Duodenal mucosa (tissue), 2 donors: ENCODE results near the gene C10orf88.

Experiments
- H3K27ac ChIP-seq: one replicate; pipeline ENCODE4 v1.7.0; 2013; ENCODE audit warnings: low read depth, low read length
- H3K27me3 ChIP-seq, 2 donors: one replicate each; pipeline ENCODE4 v1.7.0; 2013; ENCODE audit warnings: low read length in 2 of 2, control low read depth in 1 of 2; ENCODE audit not compliant: insufficient read depth in 2 of 2, control insufficient read depth in 1 of 2
- H3K36me3 ChIP-seq, 2 donors: one replicate each; pipeline ENCODE4 v1.7.0; 2013; ENCODE audit warnings: low read length in 2 of 2, control low read depth in 1 of 2; ENCODE audit not compliant: insufficient read depth in 2 of 2, control insufficient read depth in 1 of 2
- H3K4me1 ChIP-seq, 2 donors: one replicate each; pipeline ENCODE4 v1.7.0; 2013; ENCODE audit warnings: low read length in 2 of 2, control low read depth in 1 of 2; ENCODE audit not compliant: insufficient read depth in 2 of 2, control insufficient read depth in 1 of 2
- H3K4me3 ChIP-seq, 2 donors: one replicate each; pipeline ENCODE4 v1.7.0; 2013; ENCODE audit warnings: low read length in 2 of 2, low read depth in 1 of 2
- H3K9ac ChIP-seq, 2 donors: one replicate each; pipeline ENCODE4 v1.7.0; 2013; ENCODE audit warnings: low read length in 2 of 2, low read depth in 1 of 2
- H3K9me3 ChIP-seq, 2 donors: one replicate each; pipeline ENCODE4 v1.7.0; 2013; ENCODE audit warnings: low read length in 2 of 2, control low read depth in 1 of 2; ENCODE audit not compliant: control insufficient read depth in 1 of 2

The C10orf88 gene, protein sequence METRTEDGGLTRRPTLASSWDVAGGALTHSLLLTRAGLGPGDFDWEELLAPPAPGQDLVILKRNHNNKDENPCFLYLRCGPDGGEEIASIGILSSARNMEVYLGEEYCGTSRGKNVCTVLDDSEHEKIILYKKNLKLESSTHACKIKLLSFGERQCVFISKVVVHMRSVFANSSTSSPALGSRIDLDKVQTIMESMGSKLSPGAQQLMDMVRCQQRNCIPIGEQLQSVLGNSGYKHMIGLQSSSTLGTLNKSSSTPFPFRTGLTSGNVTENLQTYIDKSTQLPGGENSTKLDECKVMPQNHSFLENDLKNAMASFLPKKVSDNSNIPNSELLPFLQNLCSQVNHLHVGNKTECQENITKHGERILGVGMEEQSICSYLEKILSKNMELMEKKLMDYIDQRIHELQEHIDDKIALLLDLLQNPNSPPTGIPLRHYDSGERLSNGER

DNA sequence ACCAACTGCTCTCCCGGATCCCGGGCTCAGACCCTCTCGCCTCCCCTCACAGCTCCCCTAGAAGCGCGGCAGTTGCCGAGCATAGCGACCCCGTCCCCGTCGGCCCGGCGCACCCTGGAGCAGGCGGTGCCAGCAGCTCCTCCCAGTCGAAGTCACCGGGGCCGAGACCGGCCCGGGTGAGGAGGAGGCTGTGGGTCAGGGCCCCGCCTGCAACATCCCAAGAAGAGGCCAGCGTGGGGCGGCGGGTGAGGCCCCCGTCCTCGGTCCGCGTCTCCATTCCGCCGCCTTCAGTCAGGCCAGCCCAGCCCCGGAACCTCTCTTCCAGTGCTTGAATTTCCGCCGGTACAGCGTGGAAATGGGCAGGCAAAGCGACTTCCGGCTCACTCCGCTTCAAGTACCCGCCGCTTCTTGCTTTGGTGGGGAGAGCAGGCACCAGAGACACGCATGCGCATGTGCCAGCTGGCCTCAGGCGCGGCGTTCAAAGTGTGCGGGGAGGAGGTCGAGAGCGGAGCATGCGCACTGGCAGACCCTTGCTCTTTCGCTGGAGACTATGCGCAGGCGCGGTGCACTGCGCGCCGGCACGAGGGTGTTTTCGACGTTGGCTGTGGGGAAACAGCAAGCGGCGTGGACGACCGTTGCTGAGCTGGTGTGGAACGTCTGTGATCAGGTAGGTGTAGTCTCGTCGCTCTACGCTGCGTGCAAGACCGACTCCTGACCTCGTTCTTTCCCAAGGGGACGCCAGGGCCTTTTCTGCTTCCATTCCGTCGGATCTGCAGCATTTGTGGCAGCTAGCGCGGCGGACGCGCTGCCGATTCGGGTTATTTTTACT, at the start of gene C10orf88:
Gene C10orf88, minus strand, starts transcription at position 326 of the 829 bp plus-strand sequence. Its CDS starts 49 bp downstream, at position 277.
- Histone ChIP-seq H3K4me3 (peak within 1 kb of the TSS; percentile 73 to 83), H3K27me3 (no peaks in the 10 kb centered on the region), H3K9me3 (peaks cover 0 to 3% of the 10 kb centered on the region in 2 donors), H3K9ac (peak within 1 kb of the TSS; percentile 50 to 79), H3K4me1 (peaks cover 11 to 18% of the 10 kb centered on the region in 2 donors), H3K36me3 (peaks cover 0 to 3% of the 10 kb centered on the region in 2 donors), H3K27ac (no peak within 1 kb of the TSS)

- Histone ChIP-seq H3K36me3 (peaks cover 3 to 4% of the 10 kb centered on the region in 2 donors), H3K9ac (no peak overlapping the region), H3K4me1 (peaks cover 3 to 14% of the 10 kb centered on the region in 2 donors), H3K27me3 (no peaks in the 10 kb centered on the region), H3K4me3 (no peak overlapping the region), H3K27ac (no peak overlapping the region), H3K9me3 (no peaks in the 10 kb centered on the region)
These were observed 47.3 kb upstream of the C10orf88 start for GRCh38 chr10:123001370-123001769.

GRCh38 chr10:123000155-123000554, 46.1 kb upstream of the C10orf88 start:
- no peak overlapping the region for H3K4me3 ChIP-seq

GRCh38 chr10:122999347-122999746, 45.3 kb upstream of the C10orf88 start:
- Histone ChIP-seq H3K27me3 (no peaks in the 10 kb centered on the region), H3K4me1 (peaks cover 3 to 10% of the 10 kb centered on the region in 2 donors), H3K36me3 (peaks cover 18 to 20% of the 10 kb centered on the region in 2 donors), H3K4me3 (no peak overlapping the region), H3K9ac (no peak overlapping the region), H3K9me3 (no peaks in the 10 kb centered on the region), H3K27ac (no peak overlapping the region)

More at GRCh38 chr10:123000155-123000554, 46.1 kb upstream of the C10orf88 start:
- H3K36me3 ChIP-seq = peaks cover 10 to 13% of the 10 kb centered on the region in 2 donors
- H3K27ac ChIP-seq = no peak overlapping the region
- no peak overlapping the region for H3K9ac ChIP-seq
- H3K4me1 ChIP-seq = peaks cover 3 to 10% of the 10 kb centered on the region in 2 donors
- H3K9me3 ChIP-seq = no peaks in the 10 kb centered on the region
- H3K27me3 ChIP-seq = no peaks in the 10 kb centered on the region

GRCh38 chr10:122998934-122999333, 44.9 kb upstream of the C10orf88 start:
- Histone ChIP-seq H3K4me3 (no peak overlapping the region), H3K27ac (no peak overlapping the region), H3K4me1 (peaks cover 3 to 10% of the 10 kb centered on the region in 2 donors), H3K36me3 (peaks cover 22 to 24% of the 10 kb centered on the region in 2 donors), H3K9me3 (no peaks in the 10 kb centered on the region), H3K9ac (no peak overlapping the region), H3K27me3 (no peaks in the 10 kb centered on the region)

- H3K4me1 ChIP-seq = peaks cover 3 to 10% of the 10 kb centered on the region in 2 donors
- H3K9ac ChIP-seq = no peak overlapping the region
- H3K36me3 ChIP-seq = peaks cover 25 to 28% of the 10 kb centered on the region in 2 donors
- H3K27me3 ChIP-seq = no peaks in the 10 kb centered on the region
- H3K4me3 ChIP-seq = no peak overlapping the region
- H3K27ac ChIP-seq = no peak overlapping the region
- no peaks in the 10 kb centered on the region for H3K9me3 ChIP-seq
These were observed 44.4 kb upstream of the C10orf88 start for GRCh38 chr10:122998360-122998917.

GRCh38 chr10:122997864-122998263, 43.8 kb upstream of the C10orf88 start:
- H3K4me3 ChIP-seq = no peak overlapping the region
- no peak overlapping the region for H3K27ac ChIP-seq
- no peaks in the 10 kb centered on the region for H3K27me3 ChIP-seq
- H3K9ac ChIP-seq = no peak overlapping the region
- peaks cover 3 to 10% of the 10 kb centered on the region in 2 donors for H3K4me1 ChIP-seq
- H3K36me3 ChIP-seq = peaks cover 25 to 28% of the 10 kb centered on the region in 2 donors
- no peaks in the 10 kb centered on the region for H3K9me3 ChIP-seq

- Histone ChIP-seq H3K27me3 (no peaks in the 10 kb centered on the region), H3K9me3 (no peaks in the 10 kb centered on the region), H3K36me3 (peaks cover 25 to 28% of the 10 kb centered on the region in 2 donors), H3K9ac (no peak overlapping the region), H3K4me3 (no peak overlapping the region), H3K4me1 (peaks cover 3 to 10% of the 10 kb centered on the region in 2 donors), H3K27ac (no peak overlapping the region)
These were observed 41.9 kb upstream of the C10orf88 start for GRCh38 chr10:122995936-122996335.

- Histone ChIP-seq H3K4me1 (peaks cover 0 to 4% of the 10 kb centered on the region in 2 donors), H3K27me3 (no peaks in the 10 kb centered on the region), H3K9ac (no peak overlapping the region), H3K9me3 (no peaks in the 10 kb centered on the region), H3K4me3 (no peak overlapping the region), H3K27ac (no peak overlapping the region), H3K36me3 (peaks cover 25 to 28% of the 10 kb centered on the region in 2 donors)
These were observed 39.8 kb upstream of the C10orf88 start for GRCh38 chr10:122993797-122994336.
